Erythroblast (primary cell): Measurements from ENCODE around the gene LFNG.
"Not testable (repeated sequence)": the region's sequence is repeated elsewhere in the genome, so short reads cannot be mapped to it uniquely, and the experiment has no call there.

Experiments used
- GATA1 ChIP-seq: IDR thresholded peaks from 2 replicates; pipeline ENCODE4 v1.6.1; 2011; ENCODE audit warnings: low read depth, mild to moderate bottlenecking, control low read depth, low read length, moderate library complexity
- POLR2A ChIP-seq: IDR thresholded peaks from 2 replicates; pipeline ENCODE4 v1.6.1; 2011; ENCODE audit warnings: mild to moderate bottlenecking, low read length

- not testable (repeated sequence) for TF ChIP-seq POLR2A, GATA1
Observed at GRCh38 chr7:2532199-2532772, 12.7 kb downstream of the LFNG start.
